MV-4-11 (cell line): Measurements from ENCODE around the gene SYNDIG1.
"Not testable (repeated sequence)": the region's sequence is repeated elsewhere in the genome, so short reads cannot be mapped to it uniquely, and the experiment has no call there.

Experiments used
- DNase-seq: peaks from one replicate; lab custom pipeline; 2025; lab: John Stamatoyannopoulos, UW

SYNDIG1 gene

DNA sequence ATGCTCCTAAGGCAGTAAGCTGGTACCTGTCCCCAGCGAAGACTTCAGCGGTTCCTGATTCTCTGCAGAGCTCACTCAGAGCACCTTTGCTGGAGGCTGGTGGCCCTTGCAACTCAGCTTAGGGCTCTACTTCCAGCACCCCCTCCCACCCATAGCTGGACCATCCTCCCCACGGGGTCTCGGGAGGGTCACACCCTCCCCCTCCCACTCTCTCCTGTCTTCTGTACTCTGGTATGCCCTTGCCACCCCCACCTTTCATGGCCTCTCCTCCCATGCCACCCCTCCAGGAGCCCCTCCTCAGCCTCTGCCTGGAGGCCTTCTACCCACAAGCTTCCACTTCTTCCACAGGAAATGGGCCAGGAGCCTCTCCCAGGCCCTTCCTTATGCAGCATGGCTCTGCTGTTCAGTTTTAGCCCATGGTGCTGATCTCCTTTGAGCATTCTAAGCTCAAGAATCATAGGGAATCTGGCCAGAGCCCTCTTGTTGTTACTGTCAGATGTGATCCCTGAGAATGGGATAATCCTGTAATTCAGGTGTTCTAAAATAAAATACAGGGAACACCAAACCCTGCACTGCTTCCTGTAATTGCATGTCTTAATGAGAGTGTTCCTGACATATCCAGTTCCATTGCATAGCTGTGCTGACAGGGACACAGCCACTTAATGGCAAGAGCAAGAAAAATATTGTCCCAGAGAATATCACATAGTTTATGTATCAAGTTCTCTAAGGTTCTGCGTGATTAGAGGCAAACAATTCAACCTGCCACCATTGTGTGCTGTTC is 142.1 kb downstream of the SYNDIG1 start:
- DNase-seq = no peak

DNA sequence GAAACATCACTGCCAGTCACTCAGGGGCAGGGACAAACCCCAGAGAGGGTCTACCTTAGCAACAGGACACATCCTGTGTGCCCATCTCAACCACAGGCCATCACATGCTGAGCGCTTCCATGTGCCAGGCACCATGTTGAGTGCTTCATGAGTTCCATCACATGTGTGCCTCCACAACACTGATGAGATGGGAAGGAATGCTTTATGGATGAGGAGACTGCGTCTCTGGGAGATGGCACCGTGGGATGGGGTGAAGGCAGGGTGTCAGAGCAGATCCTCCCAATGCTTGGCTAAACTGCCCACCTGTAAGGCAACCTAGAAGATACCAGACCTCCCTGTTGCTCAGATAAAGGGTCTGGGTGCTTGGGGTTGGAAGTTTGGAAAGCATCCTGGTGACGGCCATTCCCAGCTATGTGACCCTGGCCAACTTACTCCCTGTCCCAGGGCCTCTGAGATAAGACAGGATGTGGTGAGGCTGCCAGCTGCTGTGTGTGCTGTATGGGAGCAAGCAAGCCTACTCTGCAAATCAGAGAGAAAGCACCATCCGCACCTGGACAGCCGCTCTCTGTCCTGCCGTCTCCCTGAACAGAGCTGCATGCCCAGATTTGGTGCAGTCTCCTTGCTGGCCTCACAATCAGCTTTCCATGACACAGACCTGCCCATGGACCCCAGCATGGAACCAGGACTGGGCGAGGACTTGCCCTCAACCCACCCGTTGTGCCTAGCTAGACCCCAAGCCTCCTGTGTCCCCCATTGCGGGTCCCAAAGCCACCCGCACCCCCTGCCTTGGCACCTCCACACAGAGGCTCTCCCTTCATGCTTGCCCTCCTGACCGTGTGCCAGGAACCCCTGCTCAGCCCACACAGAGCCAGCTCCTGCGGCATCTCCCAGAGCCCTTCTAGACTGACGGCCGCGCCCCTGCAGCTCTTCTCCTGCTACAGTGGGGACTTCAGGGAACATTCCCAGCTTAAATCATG is 143.7 kb downstream of the SYNDIG1 start:
- DNase-seq = no peak

DNA sequence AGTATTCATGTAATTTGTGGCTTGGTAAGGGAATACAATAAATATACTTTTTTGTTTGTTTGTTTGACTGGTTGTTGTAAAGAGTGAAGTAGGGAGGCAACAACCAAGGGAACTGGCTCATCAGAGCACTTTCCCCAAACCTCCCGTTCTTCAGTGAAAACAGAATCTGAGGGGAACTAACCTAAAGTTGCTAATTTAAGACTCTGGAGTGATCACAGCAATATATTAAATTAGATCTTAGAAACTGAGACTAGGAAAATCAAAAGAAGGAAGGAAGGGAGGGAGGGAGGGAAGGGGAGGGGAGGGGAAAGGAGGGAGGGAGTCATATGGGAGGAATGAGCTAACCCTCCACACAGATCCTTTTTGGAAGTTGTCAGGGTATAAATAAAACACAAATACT is 144.9 kb downstream of the SYNDIG1 start:
- DNase-seq = no peak

DNA sequence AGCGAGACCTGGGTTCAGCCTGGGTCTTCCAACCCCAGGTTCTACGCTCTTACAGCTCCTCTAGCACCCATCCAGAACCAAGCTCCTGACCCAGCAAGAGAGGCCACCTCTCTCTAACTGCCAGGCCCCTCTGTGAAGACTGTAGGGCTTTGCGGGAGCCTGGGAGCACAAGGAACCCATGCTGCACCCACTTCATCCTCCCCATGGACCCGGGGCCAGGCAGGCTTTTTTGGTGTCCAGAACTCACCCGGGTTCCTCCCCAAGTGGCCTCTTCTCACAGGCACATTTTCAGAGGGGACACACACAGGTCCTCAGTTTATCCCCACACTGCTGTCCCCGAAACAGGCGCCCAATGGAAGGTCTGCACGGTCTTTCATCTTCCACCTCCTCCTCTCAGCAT is 145.9 kb downstream of the SYNDIG1 start:
- no peak for DNase-seq

DNA sequence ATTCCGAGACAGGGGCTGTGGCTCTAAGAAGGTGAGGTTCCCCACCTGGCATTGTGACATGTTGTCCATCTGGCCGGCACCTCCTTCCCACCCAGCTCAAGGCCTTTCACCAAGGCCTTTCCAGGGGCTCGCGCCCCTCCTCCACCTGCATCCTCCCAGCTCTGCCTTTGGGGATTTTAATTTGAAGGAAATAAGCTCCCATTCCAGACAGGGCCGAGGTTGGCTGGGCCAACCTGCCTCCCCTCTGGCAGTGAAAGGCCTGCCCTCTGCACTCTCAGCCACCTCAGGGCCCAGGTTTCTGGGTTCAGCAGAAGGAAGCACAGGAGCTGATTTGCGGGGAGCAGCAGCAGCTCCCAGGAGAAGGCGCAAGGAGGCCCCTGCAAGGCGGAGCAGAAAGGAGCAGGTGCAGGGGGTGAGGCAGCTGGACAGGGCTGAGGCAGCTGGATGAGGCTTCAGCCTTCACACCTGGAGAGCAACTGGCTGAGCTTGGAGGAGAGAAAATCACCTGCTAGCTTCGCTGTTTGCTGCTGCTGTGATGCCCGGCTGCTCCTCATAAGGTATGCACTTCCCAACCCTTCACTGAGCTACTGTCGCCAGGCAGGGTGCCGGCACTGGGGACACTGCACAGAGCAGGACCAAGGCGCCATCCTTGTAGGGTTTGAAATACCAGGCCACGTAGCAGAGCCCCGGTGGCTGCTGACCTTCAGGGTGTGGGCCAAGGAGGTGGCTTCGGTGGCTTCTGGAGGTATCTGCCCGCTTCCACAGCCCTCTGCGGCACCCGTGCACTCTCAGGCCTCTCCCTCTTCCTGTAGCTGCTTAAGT is 147.0 kb downstream of the SYNDIG1 start:
- no peak for DNase-seq

DNA sequence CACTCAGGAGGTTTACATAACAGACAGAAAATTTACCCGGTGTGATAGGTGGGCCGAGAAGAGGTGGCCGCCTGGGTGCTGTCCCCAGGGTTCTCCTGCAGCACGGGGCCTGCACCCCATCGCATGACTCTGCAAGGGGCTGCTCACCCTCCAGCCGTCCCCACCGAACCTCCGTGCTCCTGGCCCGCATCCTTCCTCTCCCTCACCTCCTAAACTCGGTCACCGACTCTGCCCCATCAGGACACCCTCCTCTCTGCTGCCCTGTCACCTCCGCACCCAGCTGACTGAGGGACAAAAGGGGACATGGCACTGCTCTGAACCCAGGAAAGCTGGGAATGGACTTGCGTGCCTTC is 147.6 kb downstream of the SYNDIG1 start:
- DNase-seq = no peak

DNA sequence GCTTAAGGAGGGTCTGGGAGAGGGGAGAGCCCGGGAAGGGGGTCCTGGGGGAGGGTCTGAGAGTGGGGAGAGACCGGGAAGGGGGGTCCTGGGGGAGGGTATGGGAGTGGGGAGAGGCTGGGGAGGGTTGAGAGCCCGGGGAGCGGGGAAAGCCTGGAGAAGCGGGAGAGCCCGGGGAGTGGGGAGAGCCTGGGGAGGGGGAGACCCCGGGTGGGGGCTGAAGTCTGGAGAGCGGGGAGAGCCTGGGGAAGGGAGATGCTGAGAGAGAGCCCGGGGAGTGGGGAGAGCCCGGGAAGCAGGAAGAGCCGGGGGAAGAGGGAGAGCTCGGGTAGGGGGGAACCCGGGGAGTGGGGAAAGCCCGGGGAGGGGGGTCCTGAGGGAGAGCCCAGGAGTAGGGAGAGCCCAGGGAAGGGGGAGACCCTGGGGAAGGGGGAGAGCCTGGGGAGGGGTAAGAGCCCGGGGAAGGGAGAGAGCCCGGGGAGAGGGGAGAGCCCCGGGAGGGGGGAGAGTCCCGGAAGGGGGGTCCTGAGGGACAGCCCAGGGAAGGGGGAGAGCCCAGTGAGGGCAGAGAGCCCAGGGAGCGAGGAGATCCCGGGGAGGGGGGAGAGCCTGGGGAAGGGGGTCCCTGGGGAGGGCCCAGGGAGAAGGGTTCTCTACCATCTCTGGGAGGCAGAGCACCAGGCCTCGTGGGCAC is 148.5 kb downstream of the SYNDIG1 start:
- DNase-seq = no peak

DNA sequence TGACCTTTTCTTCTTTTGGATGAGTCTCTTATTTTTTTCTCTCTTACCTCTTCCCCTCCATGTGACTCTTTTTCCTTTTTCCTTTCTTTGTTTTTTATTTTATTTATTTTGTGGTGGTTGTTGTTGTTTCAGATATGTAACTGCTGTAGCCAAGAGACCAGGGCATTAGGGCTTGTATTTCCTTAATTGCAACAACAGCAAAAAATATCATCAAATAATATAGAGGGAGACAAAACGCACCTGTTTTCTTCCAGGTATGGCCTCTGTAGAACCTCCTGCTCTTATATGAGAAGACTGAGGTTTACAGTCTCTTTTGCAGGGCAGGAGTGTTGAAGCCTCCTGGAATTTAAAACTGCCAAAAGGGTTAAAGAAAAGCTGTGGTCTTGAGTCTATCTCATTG is 149.3 kb downstream of the SYNDIG1 start:
- DNase-seq = no peak

DNA sequence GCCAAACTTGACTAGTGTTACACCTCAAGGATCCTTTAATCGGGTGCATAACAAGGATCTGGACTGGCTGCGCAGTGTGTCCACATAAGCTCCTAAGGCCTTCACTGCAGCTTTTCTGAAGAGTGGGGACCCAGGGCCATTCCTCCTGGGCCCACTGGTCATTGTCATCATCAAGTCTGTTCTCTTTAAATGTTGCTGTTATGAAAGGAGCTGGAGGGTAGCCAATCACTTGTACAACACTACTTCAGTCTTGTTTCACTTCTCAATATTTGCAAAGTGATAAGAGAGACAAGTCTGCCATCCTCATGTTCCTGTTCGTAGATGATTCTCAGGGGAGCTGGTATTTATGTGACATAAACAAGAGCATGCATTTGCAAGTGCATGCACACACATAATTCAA is 149.8 kb downstream of the SYNDIG1 start:
- DNase-seq = peak; percentile 88

DNA sequence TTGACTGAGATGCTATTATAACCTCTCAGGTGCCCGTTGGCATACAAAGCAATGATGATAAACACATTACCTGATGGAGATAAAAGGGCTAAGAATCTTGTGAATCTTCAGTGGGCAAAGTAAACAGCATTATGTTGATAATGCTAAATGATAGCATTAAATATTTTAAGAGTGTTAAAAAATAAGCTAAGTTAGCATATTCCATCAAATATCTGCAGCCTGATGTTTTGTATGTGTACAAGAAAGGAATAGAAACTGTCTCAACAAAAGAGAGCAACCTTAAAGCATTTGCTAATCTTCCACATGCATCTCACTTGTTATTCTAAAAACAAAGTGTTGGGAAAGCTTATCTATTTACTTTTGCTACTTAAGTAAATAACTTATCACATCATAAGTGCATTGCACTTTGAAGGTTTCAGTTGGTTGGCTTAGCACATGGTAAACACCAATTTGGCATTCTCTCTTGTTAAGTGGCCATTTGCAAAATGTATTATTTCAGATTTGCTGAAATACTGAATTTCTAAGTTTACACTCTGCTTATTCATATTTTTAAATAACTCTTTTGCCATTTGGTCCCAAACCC is 151.6 kb downstream of the SYNDIG1 start:
- no peak for DNase-seq

DNA sequence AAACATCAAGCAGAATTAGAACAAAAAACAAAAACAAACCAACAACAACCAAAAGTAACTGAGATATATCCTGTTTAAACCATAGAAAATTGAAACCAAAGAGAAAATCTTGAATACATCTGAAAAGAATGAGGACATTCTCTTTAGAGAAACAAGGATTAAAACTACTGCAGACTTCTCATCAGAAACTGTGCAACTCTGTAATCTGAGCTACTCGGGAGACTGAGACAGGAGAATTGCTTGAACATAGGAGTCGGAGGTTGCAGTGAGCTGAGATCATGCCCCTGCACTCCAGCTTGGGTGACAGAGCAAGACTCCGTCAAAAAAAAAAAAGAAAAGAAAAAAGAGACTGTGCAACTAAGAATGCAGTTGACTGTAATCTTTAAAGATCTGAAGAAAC is 153.4 kb downstream of the SYNDIG1 start:
- no peak for DNase-seq

DNA sequence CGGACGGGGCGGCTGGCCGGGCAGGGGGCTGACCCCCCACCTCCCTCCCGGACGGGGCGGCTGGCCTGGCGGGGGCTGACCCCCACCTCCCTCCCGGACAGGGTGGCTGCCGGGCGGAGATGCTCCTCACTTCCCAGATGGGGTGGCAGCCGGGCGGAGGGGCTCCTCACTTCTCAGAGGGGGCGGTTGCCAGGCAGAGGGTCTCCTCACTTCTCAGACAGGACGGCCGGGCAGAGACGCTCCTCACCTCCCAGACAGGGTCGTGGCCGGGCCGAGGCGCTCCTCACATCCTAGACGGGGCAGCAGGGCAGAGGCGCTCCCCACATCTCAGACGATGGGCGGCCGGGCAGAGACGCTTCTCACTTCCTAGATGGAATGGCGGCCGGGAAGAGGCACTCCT is 156.7 kb downstream of the SYNDIG1 start:
- not testable (repeated sequence) for DNase-seq

DNA sequence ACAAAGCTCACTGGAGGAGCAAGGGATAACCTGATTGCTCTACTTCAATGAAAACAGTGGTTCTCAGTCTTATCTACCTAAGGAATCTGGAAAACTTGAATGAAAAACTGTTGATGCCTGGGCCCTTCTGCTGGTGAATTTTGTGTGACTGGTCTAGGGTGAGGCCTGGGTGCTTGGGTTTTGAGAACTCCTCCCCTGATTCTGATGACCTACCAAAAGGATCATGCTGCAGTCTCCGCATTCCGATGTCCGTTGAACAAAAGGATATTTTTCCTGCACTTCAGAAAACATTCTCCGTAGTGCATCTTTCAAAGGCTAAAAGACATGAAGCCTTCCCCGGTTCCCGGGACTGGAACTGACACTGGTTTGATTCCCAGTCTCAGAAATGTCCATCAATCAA is 157.9 kb downstream of the SYNDIG1 start:
- DNase-seq = no peak

DNA sequence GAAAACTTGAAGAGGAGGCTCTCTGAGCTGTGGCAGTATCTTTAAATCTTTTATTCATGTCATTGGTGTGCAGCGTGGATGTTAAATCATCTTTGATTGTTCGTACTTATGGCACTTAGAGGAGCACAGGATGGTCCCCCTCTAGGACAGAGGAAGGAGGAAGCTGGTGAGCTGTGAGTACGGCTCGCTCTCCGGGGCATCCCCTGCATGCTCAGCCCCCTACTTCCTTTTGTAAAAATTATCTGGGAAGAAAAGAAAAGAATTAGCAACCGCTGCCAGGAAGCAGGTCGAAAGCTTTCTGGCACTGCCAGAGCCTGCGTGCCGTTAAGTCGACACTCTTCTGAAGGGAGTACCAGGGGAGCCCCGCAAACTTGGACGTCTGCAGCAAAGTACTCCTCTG is 158.5 kb downstream of the SYNDIG1 start:
- no peak for DNase-seq

DNA sequence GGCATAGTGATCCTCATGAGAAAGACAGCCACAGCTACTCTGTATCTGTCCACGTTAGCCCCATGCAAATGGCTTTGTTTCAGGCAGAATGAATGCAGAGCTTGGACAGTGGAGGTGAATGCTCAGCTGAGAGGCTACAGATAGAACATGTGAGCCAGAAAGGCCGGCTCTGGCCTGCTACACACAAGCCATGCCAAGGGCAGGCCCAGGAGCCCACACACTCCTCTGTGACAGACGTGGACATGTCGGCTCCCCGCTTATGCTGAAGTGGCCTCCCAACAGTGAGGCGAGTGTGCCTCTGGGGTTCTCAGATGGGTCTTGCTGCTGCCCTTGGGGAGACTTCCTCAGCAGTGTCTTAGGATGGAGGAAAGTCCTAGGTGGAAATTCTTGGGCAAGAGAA is 159.6 kb downstream of the SYNDIG1 start:
- DNase-seq = no peak

DNA sequence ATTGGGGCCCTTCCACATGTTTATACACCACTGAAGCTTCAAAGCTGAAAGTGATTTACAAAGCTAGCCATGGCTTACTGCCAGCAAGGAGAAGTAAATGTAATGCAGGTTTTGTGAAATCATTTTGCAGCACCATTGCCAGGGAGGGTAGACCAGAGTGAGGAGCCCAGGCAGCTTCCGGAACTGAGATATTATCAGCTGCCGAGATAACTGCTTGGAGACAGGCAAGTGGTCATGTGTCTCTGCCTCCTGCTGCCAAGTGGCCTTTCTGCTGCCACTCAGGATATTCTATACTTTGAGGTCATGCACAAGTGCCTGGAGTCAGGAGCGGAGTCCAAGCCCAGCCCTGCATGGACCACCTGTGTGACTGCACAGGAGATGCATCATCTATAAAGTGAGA is 160.2 kb downstream of the SYNDIG1 start:
- no peak for DNase-seq

DNA sequence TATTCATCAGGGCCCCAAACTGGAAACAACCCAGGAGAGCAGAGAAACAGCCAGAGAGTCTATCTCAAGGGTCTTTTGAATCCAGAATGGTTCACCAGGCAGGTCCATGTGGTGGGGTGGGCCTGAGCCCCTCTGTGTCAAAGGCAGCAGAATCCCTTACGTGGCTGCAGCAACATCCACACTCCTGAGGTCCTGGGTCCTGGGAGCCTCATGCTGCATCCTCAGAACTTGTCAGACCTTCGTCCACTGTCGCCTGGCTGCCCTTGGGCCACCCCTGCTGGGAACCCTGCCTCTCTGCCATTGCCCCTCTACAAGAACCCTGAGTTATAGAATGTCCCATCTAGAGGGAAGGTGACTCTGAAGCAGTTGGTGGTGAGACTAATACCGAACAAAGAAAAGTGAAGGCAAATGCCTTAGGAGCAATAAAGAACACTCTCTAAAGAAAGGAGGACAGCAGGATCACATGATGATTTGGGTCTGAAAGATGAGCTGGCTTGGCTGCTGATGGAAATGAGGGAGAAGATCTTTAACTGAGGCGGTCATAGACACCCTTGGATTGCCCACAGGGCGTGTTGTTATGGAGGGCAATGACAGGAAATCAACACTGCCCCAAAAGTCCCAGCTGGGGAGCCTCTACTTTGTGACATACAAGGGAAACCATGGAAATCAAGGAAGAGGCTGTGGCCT is 161.2 kb downstream of the SYNDIG1 start:
- DNase-seq = no peak

DNA sequence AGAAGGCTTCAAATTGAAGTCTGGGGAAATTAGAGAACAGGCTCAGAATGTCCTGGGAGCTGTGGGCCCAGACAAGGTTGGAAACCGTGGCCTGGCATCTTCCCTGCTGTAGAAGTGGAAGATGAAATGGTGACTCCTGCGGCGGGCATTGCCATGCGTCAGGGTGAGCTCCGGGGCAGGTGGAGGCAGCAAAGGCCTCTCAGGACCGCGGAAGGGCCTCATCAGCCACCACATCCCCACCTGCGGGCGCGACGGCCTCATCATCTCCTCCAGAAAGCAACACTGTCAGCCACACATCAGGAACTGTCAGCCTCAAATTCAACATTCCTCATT is 161.7 kb downstream of the SYNDIG1 start:
- no peak for DNase-seq

DNA sequence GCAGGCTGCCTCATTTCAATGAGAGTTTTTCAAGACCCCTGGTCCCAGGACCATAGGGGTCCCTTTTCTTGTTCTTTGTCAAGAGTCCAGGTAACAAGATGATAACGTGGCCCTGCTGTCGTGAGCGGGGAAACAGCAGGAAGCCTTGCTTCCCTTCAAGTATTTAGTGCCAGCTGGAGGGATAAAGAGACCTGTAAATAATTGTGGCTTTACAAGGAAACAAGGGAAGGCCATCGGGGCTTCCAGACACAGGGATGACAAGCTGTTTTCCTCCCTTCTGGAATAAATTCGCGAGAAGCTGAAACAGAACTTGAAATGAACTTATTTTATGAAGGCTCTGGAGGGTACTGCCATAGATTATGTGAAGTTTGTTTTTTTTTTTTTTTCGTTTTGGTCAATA is 163.2 kb downstream of the SYNDIG1 start:
- DNase-seq = no peak

DNA sequence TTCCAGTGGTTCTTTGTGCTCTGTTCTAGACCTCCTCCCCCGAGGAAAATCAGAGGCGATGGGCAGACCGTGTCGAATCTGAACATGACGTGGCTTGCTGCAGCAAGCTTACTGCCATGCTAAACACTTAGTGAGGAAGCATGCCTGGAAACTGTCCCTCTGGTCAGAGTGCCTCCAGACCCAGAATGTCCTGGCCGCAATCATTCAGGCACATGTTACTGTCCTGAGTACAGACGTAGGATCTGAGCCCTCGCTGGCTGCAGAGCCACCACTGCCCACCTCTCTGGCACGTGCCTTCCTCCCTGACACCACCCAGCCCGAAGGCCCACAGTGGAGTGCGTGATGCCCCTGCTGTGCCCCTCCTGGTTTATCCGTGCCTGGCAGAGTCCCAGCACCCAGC is 163.6 kb downstream of the SYNDIG1 start:
- DNase-seq = no peak

DNA sequence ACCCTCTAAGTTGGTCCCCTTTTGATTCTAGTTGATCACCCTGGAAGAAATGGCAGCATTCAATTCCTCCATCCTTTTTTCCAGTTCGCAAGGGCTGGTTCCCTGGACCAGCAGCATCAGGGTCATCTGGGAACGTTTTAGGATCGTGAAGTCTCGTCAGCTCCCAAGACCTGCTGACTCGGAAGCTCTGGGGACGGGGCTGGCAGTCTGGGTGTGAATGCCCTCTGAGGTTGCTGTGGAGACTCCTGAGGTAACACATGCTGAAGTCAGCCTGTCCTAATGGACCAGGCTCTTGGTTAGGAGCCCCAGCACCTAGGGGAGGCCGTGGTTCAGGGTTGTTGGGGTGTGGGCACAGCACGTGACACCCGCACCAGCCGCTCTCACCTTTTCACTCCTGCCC is 164.1 kb downstream of the SYNDIG1 start:
- DNase-seq = no peak
